OCI-LY1 (cell line): ENCODE results near the gene SLC17A8.

Experiments used
- CTCF ChIP-seq: fragments of 200-600 bp; sonication (generic), shearing (Covaris generic); IDR thresholded peaks from 2 replicates; pipeline ENCODE4 v1.5.1; 2017; ENCODE audit warnings: mild to moderate bottlenecking, antibody characterized with exemption, low read length, moderate library complexity, mixed read lengths
- EZH2 ChIP-seq: fragments of 200-600 bp; sonication (generic), shearing (Covaris generic); IDR thresholded peaks from 2 replicates; pipeline ENCODE4 v1.8.0; 2017; ENCODE audit warnings: borderline replicate concordance, mixed run types, mild to moderate bottlenecking, antibody characterized with exemption, low read length, moderate library complexity, mixed read lengths

GRCh38 chr12:100332852-100333251, 24.0 kb upstream of the SLC17A8 start:
- no peak for TF ChIP-seq CTCF
- TF ChIP-seq EZH2, result no peak
